Progenitor cell of endocrine pancreas (in vitro differentiated cells): Measurements from ENCODE around the gene SEC63. TPM values are rescaled to one million over a fixed set of nuclear protein-coding genes. Genes with fewer than 3 reads are reported as not detected.
"Not testable (repeated sequence)": the region's sequence is repeated elsewhere in the genome, so short reads cannot be mapped to it uniquely, and the experiment has no call there.

ENCODE experiments used
- DNase-seq: peaks from one replicate; pipeline ENCODE4 v3.0.0; 2021; ENCODE audit warnings: low spot score; ENCODE audit not compliant: unreplicated experiment
- H3K27ac Mint-ChIP-seq: 2 replicates; pipeline ENCODE4 v1.8.0; 2021; ENCODE audit warnings: mild to moderate bottlenecking, moderate library complexity, mixed read lengths
- H3K27me3 Mint-ChIP-seq: 2 replicates; pipeline ENCODE4 v1.8.0; 2021; ENCODE audit warnings: mixed read lengths
- H3K36me3 Mint-ChIP-seq: 2 replicates; pipeline ENCODE4 v1.8.0; 2022; ENCODE audit warnings: mixed read lengths; ENCODE audit not compliant: insufficient read depth
- H3K4me1 Mint-ChIP-seq: 2 replicates; pipeline ENCODE4 v1.8.0; 2021; ENCODE audit warnings: low read depth, mixed read lengths
- H3K4me3 Mint-ChIP-seq: 2 replicates; pipeline ENCODE4 v1.8.0; 2021; ENCODE audit warnings: low read depth, mild to moderate bottlenecking, moderate library complexity, mixed read lengths
- H3K9me3 Mint-ChIP-seq: 2 replicates; pipeline ENCODE4 v1.8.0; 2021; ENCODE audit warnings: low read depth, mixed read lengths
- total RNA-seq: library from RNA; stranded (reverse); gene quantifications from 2 replicates; pipeline ENCODE4 v1.2.1, GENCODE V29; 2021
- TF ChIP-seq, protein P1 (sequence below): fragments of 200-600 bp; sonication (generic); IDR thresholded peaks from one replicate; pipeline ENCODE4 v1.5.0; 2021; ENCODE audit warnings: antibody characterized with exemption, mild to moderate bottlenecking; ENCODE audit not compliant: unreplicated experiment

The SEC63 gene
- total RNA-seq, 1 donor from 2014 or later, result 112 TPM

DNA sequence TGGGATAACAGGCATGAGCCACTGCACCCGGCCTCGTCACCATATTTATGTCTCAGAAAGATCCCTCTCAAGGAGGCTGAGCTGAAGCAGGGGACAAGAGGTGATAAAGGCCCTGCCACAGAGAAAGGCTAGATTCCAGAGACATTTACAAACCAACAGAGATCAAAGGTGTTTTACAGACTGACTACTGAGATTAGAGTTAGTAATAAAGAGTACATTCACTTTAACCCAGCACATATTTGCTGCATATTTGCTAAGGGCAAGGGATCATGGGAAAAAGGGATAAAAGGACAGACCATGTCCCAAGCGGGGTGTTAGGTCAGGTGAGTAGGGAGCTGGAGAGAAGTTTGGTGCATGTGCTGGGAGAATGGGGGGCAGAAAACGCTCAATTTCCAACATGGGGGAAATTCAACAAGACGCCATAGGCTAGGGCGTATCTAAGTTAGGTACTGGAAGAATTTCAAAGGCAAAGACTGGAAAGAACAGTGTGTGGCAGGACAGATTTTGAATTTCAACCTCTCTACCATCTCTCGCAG, 43.8 kb upstream of the SEC63 start:
- TF ChIP-seq, protein P1, sequence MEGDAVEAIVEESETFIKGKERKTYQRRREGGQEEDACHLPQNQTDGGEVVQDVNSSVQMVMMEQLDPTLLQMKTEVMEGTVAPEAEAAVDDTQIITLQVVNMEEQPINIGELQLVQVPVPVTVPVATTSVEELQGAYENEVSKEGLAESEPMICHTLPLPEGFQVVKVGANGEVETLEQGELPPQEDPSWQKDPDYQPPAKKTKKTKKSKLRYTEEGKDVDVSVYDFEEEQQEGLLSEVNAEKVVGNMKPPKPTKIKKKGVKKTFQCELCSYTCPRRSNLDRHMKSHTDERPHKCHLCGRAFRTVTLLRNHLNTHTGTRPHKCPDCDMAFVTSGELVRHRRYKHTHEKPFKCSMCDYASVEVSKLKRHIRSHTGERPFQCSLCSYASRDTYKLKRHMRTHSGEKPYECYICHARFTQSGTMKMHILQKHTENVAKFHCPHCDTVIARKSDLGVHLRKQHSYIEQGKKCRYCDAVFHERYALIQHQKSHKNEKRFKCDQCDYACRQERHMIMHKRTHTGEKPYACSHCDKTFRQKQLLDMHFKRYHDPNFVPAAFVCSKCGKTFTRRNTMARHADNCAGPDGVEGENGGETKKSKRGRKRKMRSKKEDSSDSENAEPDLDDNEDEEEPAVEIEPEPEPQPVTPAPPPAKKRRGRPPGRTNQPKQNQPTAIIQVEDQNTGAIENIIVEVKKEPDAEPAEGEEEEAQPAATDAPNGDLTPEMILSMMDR, result no peak
- Mint-ChIP-seq H3K4me3 (no peak overlapping the region), H3K27ac (peak overlapping the region; percentile 70), H3K27me3 (no peaks in the 10 kb centered on the region), H3K9me3 (no peaks in the 10 kb centered on the region), H3K4me1 (peaks cover 17% of the 10 kb centered on the region), H3K36me3 (no peaks in the 10 kb centered on the region)
- no peak for DNase-seq

DNA sequence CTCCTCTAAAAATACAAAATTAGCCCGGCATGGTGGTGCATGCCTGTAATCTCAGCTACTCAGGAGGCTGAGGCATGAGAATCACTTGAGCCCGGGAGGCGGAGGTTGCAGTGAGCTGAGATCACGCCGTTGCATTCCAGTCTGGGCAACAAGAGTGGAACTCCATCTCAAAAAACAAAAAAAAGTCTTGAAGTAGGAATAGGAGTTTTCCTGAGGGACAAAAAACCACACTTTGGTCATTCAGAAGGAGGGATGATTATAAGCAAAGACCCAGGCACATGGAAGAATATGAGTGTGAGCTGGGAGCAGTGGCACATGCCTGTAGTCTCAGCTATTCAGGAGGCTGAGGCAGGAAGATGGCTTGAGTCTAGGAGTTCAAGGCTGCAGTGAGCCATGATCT, 42.3 kb upstream of the SEC63 start:
- peak overlapping the region; percentile 60 for H3K27ac Mint-ChIP-seq
- not testable (repeated sequence) for H3K4me3 Mint-ChIP-seq, H3K9me3 Mint-ChIP-seq, H3K36me3 Mint-ChIP-seq, DNase-seq, H3K27me3 Mint-ChIP-seq
- H3K4me1 Mint-ChIP-seq, result peaks cover 17% of the 10 kb centered on the region

DNA sequence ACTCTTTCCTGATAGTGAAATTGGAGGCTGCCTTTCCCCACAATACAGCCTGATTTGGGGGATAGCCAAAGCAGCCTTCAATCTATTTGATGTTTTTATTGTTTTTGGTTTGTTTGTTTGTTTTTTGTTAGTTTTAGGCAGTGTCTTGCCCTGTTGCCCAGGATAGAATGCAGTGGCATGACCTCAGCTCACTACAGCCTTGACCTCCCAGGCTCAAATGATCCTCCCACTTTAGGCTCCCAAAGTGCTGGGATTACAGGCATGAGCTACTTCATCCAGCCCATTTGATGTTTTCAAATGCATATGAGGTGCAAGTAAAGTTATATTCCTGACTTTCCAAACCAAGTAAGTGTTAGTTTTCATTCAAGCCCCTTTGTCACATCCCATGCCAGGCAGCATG, 41.3 kb upstream of the SEC63 start:
- Mint-ChIP-seq H3K9me3 (no peaks in the 10 kb centered on the region), H3K36me3 (no peaks in the 10 kb centered on the region), H3K4me1 (peaks cover 17% of the 10 kb centered on the region), H3K27me3 (no peaks in the 10 kb centered on the region), H3K4me3 (no peak overlapping the region), H3K27ac (no peak overlapping the region)
- no peak for DNase-seq
- TF ChIP-seq, protein P1, result no peak

DNA sequence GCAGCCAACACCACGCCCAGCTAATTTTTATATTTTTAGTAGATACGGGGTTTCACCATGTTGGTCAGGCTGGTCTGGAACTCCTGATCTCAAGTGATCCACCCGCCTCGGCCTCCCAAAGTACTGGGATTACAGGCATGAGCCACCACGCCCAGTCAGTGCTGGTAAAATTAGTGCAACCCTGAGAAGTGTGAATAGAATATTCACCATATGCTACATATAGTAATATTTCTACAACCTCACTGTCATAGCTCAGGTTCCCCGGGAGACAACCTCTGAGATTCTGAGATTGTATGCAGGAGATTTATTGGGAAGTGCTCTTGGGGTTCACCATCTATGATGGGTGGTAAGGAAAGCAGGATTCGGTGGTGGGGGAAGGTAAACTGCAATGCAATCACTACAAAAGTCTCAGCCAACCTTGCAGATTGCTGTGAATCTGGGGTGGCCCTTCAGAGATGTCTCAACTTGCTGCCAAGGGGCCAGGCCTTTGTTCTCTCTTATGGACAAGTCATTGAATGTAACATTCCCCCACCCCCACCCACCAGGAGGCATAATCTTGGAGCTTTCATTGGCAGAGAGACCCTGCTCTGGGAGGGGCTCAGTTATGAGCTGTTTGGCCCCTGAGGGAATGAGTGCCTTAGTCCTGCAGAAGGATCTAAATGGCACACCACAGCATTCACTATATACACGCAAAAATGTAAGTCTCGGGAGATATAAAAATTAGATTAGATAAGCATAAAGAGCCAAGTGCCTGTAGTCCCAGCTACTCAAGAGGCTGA, 34.0 kb upstream of the SEC63 start:
- Mint-ChIP-seq H3K4me3 (no peak overlapping the region), H3K27me3 (no peaks in the 10 kb centered on the region), H3K4me1 (peaks cover 1% of the 10 kb centered on the region), H3K27ac (no peak overlapping the region), H3K36me3 (no peaks in the 10 kb centered on the region), H3K9me3 (no peaks in the 10 kb centered on the region)
- DNase-seq, result no peak
- TF ChIP-seq, protein P1, result no peak

DNA sequence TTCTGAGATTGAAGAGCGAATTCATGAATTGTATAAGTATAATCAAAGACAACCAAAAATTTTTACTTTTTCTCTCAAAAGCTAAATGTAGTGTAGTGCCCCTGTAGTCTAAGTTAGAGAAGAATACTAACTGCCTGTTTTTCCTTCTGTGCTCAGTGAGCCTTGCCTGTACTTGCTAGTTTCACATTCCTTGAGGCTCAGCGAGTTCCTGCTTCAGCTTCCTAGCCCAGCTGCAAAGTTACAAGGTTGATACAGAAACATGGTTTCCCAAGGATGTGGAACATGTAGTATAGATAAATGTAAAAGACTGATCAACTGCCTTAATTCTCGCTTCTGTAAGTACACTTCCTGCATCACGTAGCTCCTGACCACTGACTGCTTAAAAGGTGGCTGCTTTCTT, 33.1 kb upstream of the SEC63 start:
- no peaks in the 10 kb centered on the region for H3K9me3 Mint-ChIP-seq
- no peak for DNase-seq
- no peaks in the 10 kb centered on the region for H3K27me3 Mint-ChIP-seq
- no peak overlapping the region for H3K27ac Mint-ChIP-seq
- TF ChIP-seq, protein P1, result no peak
- no peak overlapping the region for H3K4me3 Mint-ChIP-seq
- peaks cover 1% of the 10 kb centered on the region for H3K4me1 Mint-ChIP-seq
- no peaks in the 10 kb centered on the region for H3K36me3 Mint-ChIP-seq

DNA sequence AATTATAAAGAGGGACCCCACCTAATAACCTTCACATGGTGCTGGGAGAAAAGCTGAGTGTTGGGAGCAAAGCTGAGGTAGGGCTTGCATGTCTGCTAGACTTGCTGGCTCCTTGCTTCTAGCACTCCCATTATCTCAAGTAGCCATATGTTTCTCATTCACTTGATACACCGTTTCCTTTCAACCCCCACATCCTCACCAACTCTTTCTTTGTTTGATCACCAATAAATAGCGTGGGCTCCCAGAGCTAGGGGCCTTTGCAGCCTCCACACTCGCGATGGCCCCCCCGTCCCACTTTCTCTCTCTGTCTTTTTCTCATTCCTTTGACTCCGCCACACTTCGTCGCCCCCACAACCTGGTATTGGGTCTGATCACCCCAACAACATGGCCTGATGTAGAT, 32.6 kb upstream of the SEC63 start:
- H3K36me3 Mint-ChIP-seq, H3K4me1 Mint-ChIP-seq, H3K4me3 Mint-ChIP-seq, H3K27me3 Mint-ChIP-seq, DNase-seq, H3K27ac Mint-ChIP-seq, H3K9me3 Mint-ChIP-seq: not testable (repeated sequence)
